Measurements from ENCODE around the gene SBF2. TPM values are rescaled to one million over a fixed set of nuclear protein-coding genes. Genes with fewer than 3 reads are reported as not detected.
A peak's percentile ranks its signal among the peaks of the same experiment; 100 is the strongest.

Gene SBF2
- total and polyA plus RNA-seq, 2 donors (not counting 3 experiments of a cell fraction or from before 2014, with no cell fraction given) = 15.4 to 42.4 TPM

- peaks cover 20% of the 10 kb centered on the region for H3K79me2 ChIP-seq (ENCODE audit: control insufficient read depth, insufficient read depth, low read length)
- peak; percentile 41 for DNase-seq (ENCODE audit: low read depth, low spot score)
- H3K36me3 ChIP-seq (ENCODE audit: control insufficient read depth in 2 of 2, extremely low read depth in 1 of 2, insufficient read depth in 2 of 2, low read length in 2 of 2) = no peaks in the 10 kb centered on the region
- peak; percentile 60 for FAIRE-seq
- peak overlapping the region; percentile 91 to 95 (median 93) for H3K4me3 ChIP-seq (replicated peaks in 1 of 3; ENCODE audit: insufficient read depth in 1 of 3, low read depth in 1 of 3, low read length in 3 of 3)
- H3K27me3 ChIP-seq (ENCODE audit: control insufficient read depth in 2 of 2, insufficient read depth in 2 of 2, low read length in 2 of 2) = no peaks in the 10 kb centered on the region
- peak overlapping the region; percentile 93 for H2AFZ ChIP-seq (ENCODE audit: low read depth, low read length)
- ChIA-PET CTCF (interaction anchor here (0.9 to 9.0 kb wide), 31 partner anchors 8 to 690 kb away, joined by 3 to 104 read pairs (median 4); partner anchors contain the start of gene SBF2), POLR2A (interaction anchor here (1.0 to 3.2 kb wide), 22 partner anchors 8 to 730 kb away, joined by 3 to 43 read pairs (median 6); partner anchors contain the start of genes CTR9 and WEE1)
- no peaks in the 10 kb centered on the region for H3K9me1 ChIP-seq (replicated peaks; ENCODE audit: control insufficient read depth, extremely low read depth, insufficient read depth, low read length)
- peak overlapping the region; percentile 91 for H3K4me2 ChIP-seq (ENCODE audit: insufficient read depth, low read length)
- TF ChIP-seq FOS (IDR thresholded peaks at IDR 0.05; ENCODE audit: borderline replicate concordance, insufficient read depth, low read length) = no peak
- TF ChIP-seq CTCF (IDR thresholded peaks at IDR 0.05; ENCODE audit: extremely low read depth in 1 of 2, insufficient read depth in 1 of 2, low read depth in 1 of 2, low read length in 2 of 2) = no peak
- no peak for TF ChIP-seq GATA2 (IDR thresholded peaks at IDR 0.05; ENCODE audit: insufficient read depth, insufficient read length, low read depth, low read length)
- no peak for TF ChIP-seq POLR2A (IDR thresholded peaks at IDR 0.05; ENCODE audit: low read depth, low read length)
- TF ChIP-seq, protein P1, sequence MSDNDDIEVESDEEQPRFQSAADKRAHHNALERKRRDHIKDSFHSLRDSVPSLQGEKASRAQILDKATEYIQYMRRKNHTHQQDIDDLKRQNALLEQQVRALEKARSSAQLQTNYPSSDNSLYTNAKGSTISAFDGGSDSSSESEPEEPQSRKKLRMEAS (IDR thresholded peaks at IDR 0.05; ENCODE audit: insufficient read depth, insufficient read length) = no peak
- no peak for TF ChIP-seq MYC (IDR thresholded peaks at IDR 0.05; ENCODE audit: low read depth, low read length)
- TF ChIP-seq JUN (IDR thresholded peaks at IDR 0.05; ENCODE audit: borderline replicate concordance, insufficient read depth, insufficient read length, low read depth) = no peak
- TF ChIP-seq EZH2 (IDR thresholded peaks at IDR 0.05; ENCODE audit: borderline replicate concordance, low read depth, low read length, severe bottlenecking) = no peak
- TF ChIP-seq POLR2AphosphoS5 (IDR thresholded peaks at IDR 0.05; ENCODE audit: insufficient read depth, low read depth, low read length) = no peak
- no peaks in the 10 kb centered on the region for H3K9me3 ChIP-seq (replicated peaks; ENCODE audit: control insufficient read depth, insufficient read depth, low read length)
- H4K20me1 ChIP-seq (replicated peaks; ENCODE audit: control insufficient read depth, extremely low read depth, insufficient read depth, low read length) = no peaks in the 10 kb centered on the region
- H3K4me1 ChIP-seq (ENCODE audit: control insufficient read depth, extremely low read depth, insufficient read depth, low read length) = peaks cover 36% of the 10 kb centered on the region
- intact Hi-C loops (cut with micrococcal nuclease) (loop anchor here (1.0 kb wide), 2 partner anchors 9 to 330 kb away; partner anchors contain the start of gene SBF2), dilution Hi-C loops (cut with MboI; ENCODE audit: extremely low pct_ligation_motif_present, low sequenced_read_pairs) (no loop called here)
- peak overlapping the region; percentile 72 for H3K9ac ChIP-seq (replicated peaks; ENCODE audit: extremely low read depth, insufficient read depth, low read length)
- peak overlapping the region; percentile 26 for H3K27ac ChIP-seq (ENCODE audit: insufficient read depth, low read depth, low read length)
- no TSS peak for BruUV-seq (replicated peaks)
Observed at GRCh38 chr11:10303558-10304363, 9.7 kb upstream of the SBF2 start.
